ENCODE results near the gene LRRC74B.

The LRRC74B gene

DNA sequence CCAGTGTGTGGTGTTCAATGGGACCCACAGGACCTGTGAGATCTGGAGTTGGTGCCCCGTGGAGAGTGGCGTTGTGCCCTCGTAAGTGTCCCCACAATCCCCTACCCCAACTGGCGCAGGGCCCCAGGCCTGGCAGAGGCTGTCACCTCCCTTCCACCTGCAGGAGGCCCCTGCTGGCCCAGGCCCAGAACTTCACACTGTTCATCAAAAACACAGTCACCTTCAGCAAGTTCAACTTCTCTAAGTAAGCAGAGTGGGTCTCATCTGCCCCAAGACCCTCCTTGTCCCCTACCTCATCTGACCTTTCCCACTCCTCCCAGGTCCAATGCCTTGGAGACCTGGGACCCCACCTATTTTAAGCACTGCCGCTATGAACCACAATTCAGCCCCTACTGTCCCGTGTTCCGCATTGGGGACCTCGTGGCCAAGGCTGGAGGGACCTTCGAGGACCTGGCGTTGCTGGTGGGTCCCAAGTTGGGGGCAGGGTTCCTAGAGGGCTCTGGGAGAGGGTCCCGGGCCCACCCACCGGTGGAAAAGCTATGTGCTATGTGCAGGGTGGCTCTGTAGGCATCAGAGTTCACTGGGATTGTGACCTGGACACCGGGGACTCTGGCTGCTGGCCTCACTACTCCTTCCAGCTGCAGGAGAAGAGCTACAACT is 22.7 kb upstream of the LRRC74B start:
- Histone ChIP-seq H3K79me2 (ENCODE audit: insufficient read depth, low read length) (no peaks in the 10 kb centered on the region), H3K9ac (ENCODE audit: low read length) (no peak overlapping the region), H3K36me3 (ENCODE audit: insufficient read depth, low read length) (no peaks in the 10 kb centered on the region; the same call in 1 of the 2 replicates), H3K27me3 (ENCODE audit: insufficient read depth, low read length) (peaks cover 4% of the 10 kb centered on the region; the same call in 1 of the 2 replicates), H3K9me2 (ENCODE audit: low read depth, low read length) (no peaks in the 10 kb centered on the region), H3K4me1 (ENCODE audit: insufficient read depth, low read length, severe bottlenecking) (no peaks in the 10 kb centered on the region), H2AFZ (ENCODE audit: low read length) (no peak overlapping the region), H4K20me1 (ENCODE audit: insufficient read depth, low read length) (no peaks in the 10 kb centered on the region), H3K9me3 (ENCODE audit: low read length) (no peaks in the 10 kb centered on the region), H3F3A (ENCODE audit: insufficient read depth, low read length) (no peaks in the 10 kb centered on the region), H3K4me2 (ENCODE audit: low read length) (no peak overlapping the region), H3K27ac (ENCODE audit: low read depth, low read length, poor library complexity, severe bottlenecking) (no peak overlapping the region), H3K4me3 (ENCODE audit: low read depth, low read length, poor library complexity, severe bottlenecking) (no peak overlapping the region)
- TF ChIP-seq, protein P1, sequence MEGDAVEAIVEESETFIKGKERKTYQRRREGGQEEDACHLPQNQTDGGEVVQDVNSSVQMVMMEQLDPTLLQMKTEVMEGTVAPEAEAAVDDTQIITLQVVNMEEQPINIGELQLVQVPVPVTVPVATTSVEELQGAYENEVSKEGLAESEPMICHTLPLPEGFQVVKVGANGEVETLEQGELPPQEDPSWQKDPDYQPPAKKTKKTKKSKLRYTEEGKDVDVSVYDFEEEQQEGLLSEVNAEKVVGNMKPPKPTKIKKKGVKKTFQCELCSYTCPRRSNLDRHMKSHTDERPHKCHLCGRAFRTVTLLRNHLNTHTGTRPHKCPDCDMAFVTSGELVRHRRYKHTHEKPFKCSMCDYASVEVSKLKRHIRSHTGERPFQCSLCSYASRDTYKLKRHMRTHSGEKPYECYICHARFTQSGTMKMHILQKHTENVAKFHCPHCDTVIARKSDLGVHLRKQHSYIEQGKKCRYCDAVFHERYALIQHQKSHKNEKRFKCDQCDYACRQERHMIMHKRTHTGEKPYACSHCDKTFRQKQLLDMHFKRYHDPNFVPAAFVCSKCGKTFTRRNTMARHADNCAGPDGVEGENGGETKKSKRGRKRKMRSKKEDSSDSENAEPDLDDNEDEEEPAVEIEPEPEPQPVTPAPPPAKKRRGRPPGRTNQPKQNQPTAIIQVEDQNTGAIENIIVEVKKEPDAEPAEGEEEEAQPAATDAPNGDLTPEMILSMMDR (IDR thresholded peaks at IDR 0.05; ENCODE audit: low read length), result peak; percentile 25; the same call in 1 of the 2 replicates
- TF ChIP-seq EZH2 (IDR thresholded peaks at IDR 0.05; ENCODE audit: borderline replicate concordance, low read length), result no peak

DNA sequence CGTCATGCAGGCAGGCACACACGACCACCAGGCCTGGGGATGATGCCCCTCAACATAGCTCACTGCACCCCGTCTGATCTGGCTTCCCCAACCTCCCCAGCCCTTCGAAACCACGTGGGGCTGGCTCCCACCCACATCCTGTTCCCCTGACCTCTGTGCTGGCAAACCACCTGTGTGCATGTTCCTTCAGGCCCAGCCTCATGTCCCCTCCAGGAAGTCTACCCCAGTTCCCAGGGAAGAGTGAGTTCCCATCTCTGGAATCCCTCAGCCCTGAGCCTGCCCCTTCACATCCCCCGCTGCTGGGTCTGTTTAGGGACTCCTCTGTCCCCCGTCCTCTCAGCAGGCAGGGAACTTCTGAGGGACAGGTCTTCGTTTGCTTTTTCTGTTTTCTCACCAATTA is 20.5 kb upstream of the LRRC74B start:
- no peak overlapping the region for H3K4me2 ChIP-seq (ENCODE audit: low read length)
- H3K36me3 ChIP-seq (ENCODE audit: insufficient read depth, low read length), result no peaks in the 10 kb centered on the region
- H3K4me1 ChIP-seq (ENCODE audit: insufficient read depth, low read length, severe bottlenecking), result no peaks in the 10 kb centered on the region
- no peaks in the 10 kb centered on the region for H3K9me3 ChIP-seq (ENCODE audit: low read length)
- H3K9me2 ChIP-seq (ENCODE audit: low read depth, low read length), result no peaks in the 10 kb centered on the region
- no peaks in the 10 kb centered on the region for H4K20me1 ChIP-seq (ENCODE audit: insufficient read depth, low read length)
- H3K27me3 ChIP-seq (ENCODE audit: insufficient read depth, low read length), result peaks cover 4% of the 10 kb centered on the region; the same call in 1 of the 2 replicates
- no peak overlapping the region for H2AFZ ChIP-seq (ENCODE audit: low read length)
- H3K4me3 ChIP-seq (ENCODE audit: low read depth, low read length, poor library complexity, severe bottlenecking), result no peak overlapping the region
- H3K27ac ChIP-seq (ENCODE audit: low read depth, low read length, poor library complexity, severe bottlenecking), result no peak overlapping the region
- H3K9ac ChIP-seq (ENCODE audit: low read length), result no peak overlapping the region
- TF ChIP-seq, protein P1 (IDR thresholded peaks at IDR 0.05; ENCODE audit: low read length), result no peak
- no peak for TF ChIP-seq EZH2 (IDR thresholded peaks at IDR 0.05; ENCODE audit: borderline replicate concordance, low read length)
- H3F3A ChIP-seq (ENCODE audit: insufficient read depth, low read length), result no peaks in the 10 kb centered on the region
- no peaks in the 10 kb centered on the region for H3K79me2 ChIP-seq (ENCODE audit: insufficient read depth, low read length)

DNA sequence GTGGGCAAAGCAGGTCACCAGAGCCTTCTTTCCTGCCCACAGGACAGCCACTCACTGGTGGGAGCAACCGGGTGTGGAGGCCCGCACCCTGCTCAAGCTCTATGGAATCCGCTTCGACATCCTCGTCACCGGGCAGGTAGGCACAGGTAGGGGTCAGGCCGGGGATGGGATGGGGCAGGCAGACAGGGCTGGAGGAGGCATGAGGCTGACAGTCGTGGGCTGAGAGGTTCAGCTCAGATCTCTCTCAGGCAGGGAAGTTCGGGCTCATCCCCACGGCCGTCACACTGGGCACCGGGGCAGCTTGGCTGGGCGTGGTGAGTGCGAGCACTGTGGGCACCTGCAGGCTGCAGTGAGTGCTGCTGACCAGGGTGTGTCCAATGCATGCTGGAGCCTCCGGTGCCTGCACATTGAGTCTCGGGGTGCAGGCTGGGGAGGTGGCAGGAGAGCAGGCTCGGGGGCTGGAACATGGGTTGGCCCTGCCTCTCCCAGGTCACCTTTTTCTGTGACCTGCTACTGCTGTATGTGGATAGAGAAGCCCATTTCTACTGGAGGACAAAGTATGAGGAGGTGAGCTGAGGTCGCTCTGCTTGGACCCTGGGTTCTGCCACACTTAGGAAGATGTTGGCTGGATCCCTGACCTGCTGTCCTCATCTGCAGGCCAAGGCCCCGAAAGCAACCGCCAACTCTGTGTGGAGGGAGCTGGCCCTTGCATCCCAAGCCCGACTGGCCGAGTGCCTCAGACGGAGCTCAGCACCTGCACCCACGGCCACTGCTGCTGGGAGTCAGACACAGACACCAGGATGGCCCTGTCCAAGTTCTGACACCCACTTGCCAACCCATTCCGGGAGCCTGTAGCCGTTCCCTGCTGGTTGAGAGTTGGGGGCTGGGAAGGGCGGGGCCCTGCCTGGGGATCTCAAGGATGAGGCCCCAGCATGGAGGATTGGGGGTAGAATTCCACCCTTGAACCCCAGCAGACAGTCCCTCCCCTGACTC is 19.7 kb upstream of the LRRC74B start:
- Histone ChIP-seq H4K20me1 (ENCODE audit: insufficient read depth, low read length) (no peaks in the 10 kb centered on the region), H3K9ac (ENCODE audit: low read length) (no peak overlapping the region), H3K79me2 (ENCODE audit: insufficient read depth, low read length) (no peaks in the 10 kb centered on the region), H3K4me1 (ENCODE audit: insufficient read depth, low read length, severe bottlenecking) (no peaks in the 10 kb centered on the region), H2AFZ (ENCODE audit: low read length) (no peak overlapping the region), H3K36me3 (ENCODE audit: insufficient read depth, low read length) (no peaks in the 10 kb centered on the region), H3F3A (ENCODE audit: insufficient read depth, low read length) (no peaks in the 10 kb centered on the region), H3K27me3 (ENCODE audit: insufficient read depth, low read length) (peaks cover 4% of the 10 kb centered on the region; the same call in 1 of the 2 replicates), H3K9me2 (ENCODE audit: low read depth, low read length) (no peaks in the 10 kb centered on the region), H3K4me2 (ENCODE audit: low read length) (no peak overlapping the region), H3K9me3 (ENCODE audit: low read length) (no peaks in the 10 kb centered on the region), H3K27ac (ENCODE audit: low read depth, low read length, poor library complexity, severe bottlenecking) (no peak overlapping the region), H3K4me3 (ENCODE audit: low read depth, low read length, poor library complexity, severe bottlenecking) (no peak overlapping the region)
- TF ChIP-seq, protein P1 (IDR thresholded peaks at IDR 0.05; ENCODE audit: low read length), result no peak
- TF ChIP-seq EZH2 (IDR thresholded peaks at IDR 0.05; ENCODE audit: borderline replicate concordance, low read length), result no peak
